Coronary artery (tissue), 2 donors: ENCODE measurements around the gene PRX.

Experiments
- DNase-seq: peaks from one replicate; pipeline ENCODE4 v3.0.0-alpha.2; 2017; ENCODE audit warnings: low spot score
- H3K27ac ChIP-seq, 2 donors: fragments of 200-600 bp; sonication (generic); one replicate each; pipeline ENCODE4 v1.5.1; 2016 to 2019
- H3K4me3 ChIP-seq: fragments of 200-600 bp; sonication (generic); 2 replicates; pipeline ENCODE4 v1.5.1; 2016; ENCODE audit warnings: mild to moderate bottlenecking, moderate library complexity
- CTCF ChIP-seq: fragments of 200-600 bp; sonication (generic); IDR thresholded peaks from one replicate; pipeline ENCODE4 v1.5.1; 2019; ENCODE audit warnings: antibody characterized with exemption

The PRX gene

DNA sequence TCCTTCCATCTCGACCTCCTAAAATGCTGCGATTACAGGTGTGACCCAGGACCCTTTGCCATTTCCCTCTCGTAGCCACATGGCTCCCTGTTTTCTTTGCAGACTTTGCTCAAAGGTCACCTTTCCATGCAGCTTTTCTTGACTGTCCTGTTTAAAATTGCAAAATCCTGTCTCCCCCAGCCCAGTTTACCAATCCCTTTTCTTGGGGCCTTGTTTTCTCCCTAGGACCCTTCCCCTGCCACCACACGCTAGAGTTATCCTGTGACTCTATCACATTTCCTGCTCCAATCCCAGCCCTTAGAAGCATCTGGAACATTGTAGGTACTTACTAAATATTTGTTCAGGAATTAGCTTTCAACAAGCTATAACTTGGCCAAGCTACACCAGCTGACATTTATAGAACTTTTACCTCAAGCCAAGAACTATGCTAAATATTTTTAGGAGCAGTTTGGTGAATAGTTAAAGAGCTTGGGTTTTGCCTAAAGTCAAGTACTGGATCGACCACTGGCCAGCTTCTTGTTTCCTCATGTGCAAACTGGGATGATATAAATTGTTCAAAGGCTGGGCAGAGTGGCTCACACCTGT lies 40.1 kb upstream of the PRX start:
- no peak overlapping the region for H3K4me3 ChIP-seq
- no peak for DNase-seq
- no peak for TF ChIP-seq CTCF
- no peak overlapping the region for H3K27ac ChIP-seq

- H3K4me3 ChIP-seq = no peak overlapping the region
- DNase-seq = no peak
- TF ChIP-seq CTCF = no peak
- no peak overlapping the region for H3K27ac ChIP-seq
These were observed 38.8 kb upstream of the PRX start for GRCh38 chr19:40452016-40452415.

- no peak for TF ChIP-seq CTCF
- H3K4me3 ChIP-seq = no peak overlapping the region
- H3K27ac ChIP-seq = no peak overlapping the region
- no peak for DNase-seq
These were observed 37.5 kb upstream of the PRX start for GRCh38 chr19:40450664-40451063.

DNA sequence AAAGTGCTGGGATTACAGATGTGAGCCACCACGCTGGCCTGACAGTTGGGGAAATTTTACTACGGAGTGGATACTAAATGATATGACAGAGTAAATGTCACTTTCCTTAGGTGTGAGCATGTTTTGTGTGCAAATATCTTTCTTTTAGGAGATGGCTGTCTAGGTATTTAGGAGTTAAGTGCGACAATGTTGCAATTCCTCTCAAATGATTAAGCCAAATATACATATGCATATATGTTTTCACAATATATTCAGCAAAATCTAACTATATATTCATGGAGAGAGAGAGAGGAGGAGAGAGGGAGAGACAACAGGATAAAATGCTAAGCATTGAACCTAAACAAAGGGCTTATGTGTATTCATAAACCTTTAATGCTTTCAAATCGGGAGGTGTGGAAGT lies 36.3 kb upstream of the PRX start:
- H3K27ac ChIP-seq = no peak overlapping the region
- DNase-seq = no peak
- no peak overlapping the region for H3K4me3 ChIP-seq
- TF ChIP-seq CTCF = no peak

GRCh38 chr19:40446263-40446784 lies 33.1 kb upstream of the PRX start:
- TF ChIP-seq CTCF = no peak
- no peak overlapping the region for H3K4me3 ChIP-seq
- no peak for DNase-seq
- H3K27ac ChIP-seq = no peak overlapping the region

GRCh38 chr19:40445780-40446262 lies 32.6 kb upstream of the PRX start:
- H3K27ac ChIP-seq = no peak overlapping the region
- no peak overlapping the region for H3K4me3 ChIP-seq
- DNase-seq = no peak
- TF ChIP-seq CTCF = no peak

GRCh38 chr19:40444825-40445312 lies 31.7 kb upstream of the PRX start:
- peak overlapping the region; percentile 96 for H3K4me3 ChIP-seq
- no peak for TF ChIP-seq CTCF
- H3K27ac ChIP-seq = peak overlapping the region; percentile 94 to 100
- DNase-seq = no peak
